ENCODE data around the gene LUC7L3.

DNA sequence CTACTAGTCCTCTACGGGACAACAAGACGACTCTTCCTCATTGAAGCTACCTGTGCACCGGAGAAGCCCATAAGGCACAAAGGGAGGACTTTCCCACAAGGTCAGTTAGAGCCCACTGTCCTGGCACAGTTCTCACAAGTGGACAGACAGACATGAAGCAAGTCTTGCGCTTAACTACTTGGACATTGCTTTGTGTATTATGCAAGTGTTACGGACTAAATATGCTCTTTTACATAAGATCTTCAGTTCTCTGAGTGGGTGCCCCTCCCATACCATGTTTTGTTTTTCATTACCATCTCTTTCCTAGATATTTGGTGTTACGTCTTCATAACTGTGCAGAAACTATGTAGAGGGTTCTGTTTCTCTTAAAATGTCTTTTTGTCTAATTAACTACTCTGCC lies 29.8 kb downstream of the LUC7L3 start:
- TF ChIP-seq CTCF (conservative IDR thresholded peaks at IDR 0.05 in 1 of 2, IDR thresholded peaks at IDR 0.05 in 1 of 2; ENCODE audit: extremely low read depth in 1 of 2, insufficient read depth in 1 of 2, low read depth in 1 of 2, low read length in 2 of 2), result no peak
- TF ChIP-seq EZH2 (IDR thresholded peaks at IDR 0.05; ENCODE audit: borderline replicate concordance, low read length), result no peak
